OCI-LY7 (cell line): ENCODE data around the gene MAP3K1. TPM values are rescaled to one million over a fixed set of nuclear protein-coding genes. Genes with fewer than 3 reads are reported as not detected.

ENCODE experiments used
- BruUV-seq: library from RNA; stranded (reverse); fragments of 400-500 nt; replicated peaks from 2 replicates; lab custom pipeline; 2021; lab: Mats Ljungman, UMichigan
- CTCF ChIA-PET: fragments of 300-600 bp; sonication (Branson Sonifier 250); formaldehyde crosslinking; loops from one replicate; lab custom pipeline; 2022; ENCODE audit warnings: antibody characterized with exemption; ENCODE audit not compliant: unreplicated experiment; lab: Charles Lee
- POLR2A ChIA-PET: fragments of 300-600 bp; sonication (Branson Sonifier 250); formaldehyde crosslinking; loops from one replicate; lab custom pipeline; 2022; ENCODE audit warnings: antibody characterized with exemption; lab: Charles Lee
- DNase-seq: peaks from one replicate; pipeline ENCODE4 v3.0.0-alpha.2; 2015; ENCODE audit warnings: low spot score
- H2AFZ ChIP-seq: fragments of 200-600 bp; sonication (generic), shearing (Covaris generic); 2 replicates; pipeline ENCODE4 v1.6.1; 2014; ENCODE audit warnings: mild to moderate bottlenecking, antibody characterized with exemption, low read length, moderate library complexity
- H3K27ac ChIP-seq: fragments of 200-600 bp; sonication (generic); 2 replicates; pipeline ENCODE4 v1.5.1; 2014; ENCODE audit warnings: mixed run types, low read depth, mild to moderate bottlenecking, moderate library complexity, low read length, inconsistent platforms; ENCODE audit not compliant: poor library complexity, severe bottlenecking
- H3K36me3 ChIP-seq: fragments of 200-600 bp; sonication (generic); 2 replicates; pipeline ENCODE4 v1.6.1; 2014; ENCODE audit warnings: mild to moderate bottlenecking, antibody characterized with exemption, low read length, moderate library complexity, mixed read lengths; ENCODE audit not compliant: insufficient read depth
- H3K4me1 ChIP-seq: fragments of 200-600 bp; sonication (generic); 2 replicates; pipeline ENCODE4 v1.5.1; 2014; ENCODE audit warnings: mild to moderate bottlenecking, low read length; ENCODE audit not compliant: insufficient read depth, poor library complexity, severe bottlenecking
- H3K4me2 ChIP-seq: fragments of 200-600 bp; sonication (generic); 2 replicates; pipeline ENCODE4 v1.6.1; 2014; ENCODE audit warnings: mild to moderate bottlenecking, low read length
- H3K4me3 ChIP-seq: fragments of 200-600 bp; sonication (generic); 2 replicates; pipeline ENCODE4 v1.5.1; 2014; ENCODE audit warnings: mild to moderate bottlenecking, low read depth, low read length; ENCODE audit not compliant: poor library complexity, severe bottlenecking
- H3K79me2 ChIP-seq: fragments of 200-600 bp; sonication (generic); 2 replicates; pipeline ENCODE4 v1.6.1; 2016; ENCODE audit warnings: low read depth, mild to moderate bottlenecking, low read length, moderate library complexity, mixed read lengths; ENCODE audit not compliant: insufficient read depth
- H3K9me2 ChIP-seq: fragments of 200-600 bp; sonication (generic); 2 replicates; pipeline ENCODE4 v1.6.1; 2016; ENCODE audit warnings: mild to moderate bottlenecking, low read length, mixed read lengths; ENCODE audit not compliant: insufficient read depth
- H3K9me3 ChIP-seq: fragments of 200-600 bp; sonication (generic); 2 replicates; pipeline ENCODE4 v1.6.1; 2014; ENCODE audit warnings: mild to moderate bottlenecking, mixed run types, low read length, mixed read lengths
- H4K20me1 ChIP-seq: fragments of 200-600 bp; sonication (generic); 2 replicates; pipeline ENCODE4 v1.6.1; 2014; ENCODE audit warnings: mild to moderate bottlenecking, antibody characterized with exemption, low read length, moderate library complexity, mixed read lengths; ENCODE audit not compliant: insufficient read depth
- EZH2phosphoT487 ChIP-seq: fragments of 200-600 bp; sonication (generic); IDR thresholded peaks from 2 replicates; pipeline ENCODE4 v1.6.1; 2018; ENCODE audit warnings: low read depth, borderline replicate concordance, mild to moderate bottlenecking, mixed run types, antibody characterized with exemption, low read length, moderate library complexity, mixed read lengths
- intact Hi-C: fragments of 100-400 bp; cut with micrococcal nuclease; formaldehyde crosslinking; loops from one replicate; pipeline ENCODE4 v1.10.0; 2022; ENCODE audit not compliant: unreplicated experiment
- total RNA-seq, 2 experiments: library from RNA; depleted of rRNA in 1 of 2; stranded (reverse); fragments of >200 nt in 1 of 2; shearing (Covaris generic) in 1 of 2; gene quantifications; 2 replicates each; pipeline ENCODE4 v1.2.3, GENCODE V29; 2014 to 2022
- TF ChIP-seq, protein P1 (sequence below): fragments of 200-600 bp; sonication (generic); conservative IDR thresholded peaks from 2 replicates; pipeline ENCODE4 v1.5.1; 2014; ENCODE audit warnings: mild to moderate bottlenecking, antibody characterized with exemption, low read length, moderate library complexity, mixed read lengths

MAP3K1 gene
- total RNA-seq, 2 experiments from 2014 or later, result 29.4 to 29.9 TPM

DNA sequence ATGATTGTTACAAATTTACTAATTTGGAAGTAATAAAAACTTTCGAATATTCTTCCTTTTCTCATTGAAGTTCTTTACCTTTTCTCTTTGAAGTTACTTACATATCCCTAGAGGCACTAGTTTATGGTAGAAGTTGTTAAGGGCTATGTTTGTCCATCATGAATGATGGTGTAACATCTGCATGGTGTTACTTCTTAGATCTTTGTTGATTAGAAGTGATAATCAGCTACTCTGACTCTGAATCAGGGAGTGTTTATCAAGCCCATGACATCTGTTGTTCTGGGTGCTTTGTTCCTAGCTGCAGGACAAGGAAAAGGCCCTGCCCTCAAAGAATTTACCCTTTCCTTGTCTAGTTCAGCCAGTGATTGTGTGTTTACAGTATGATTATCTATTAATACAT, 32.9 kb downstream of the MAP3K1 start:
- no peaks in the 10 kb centered on the region for H3K9me3 ChIP-seq
- H3K36me3 ChIP-seq, result peaks cover 10% of the 10 kb centered on the region; the same call in 1 of the 2 replicates
- intact Hi-C loops, result no loop called here
- no peaks in the 10 kb centered on the region for H3K9me2 ChIP-seq
- DNase-seq, result no peak
- ChIA-PET CTCF (no interaction called here), POLR2A (interaction anchor here (0.9 to 1.1 kb wide), 3 partner anchors 11 to 62 kb away, joined by 3 to 4 read pairs (median 3); no protein-coding TSS in a partner anchor)
- H4K20me1 ChIP-seq, result peaks cover 61% of the 10 kb centered on the region
- BruUV-seq, result no TSS peak
- H3K79me2 ChIP-seq, result peaks cover 97% of the 10 kb centered on the region
- H2AFZ ChIP-seq, result no peak overlapping the region
- no peak for TF ChIP-seq EZH2phosphoT487
- TF ChIP-seq, protein P1, sequence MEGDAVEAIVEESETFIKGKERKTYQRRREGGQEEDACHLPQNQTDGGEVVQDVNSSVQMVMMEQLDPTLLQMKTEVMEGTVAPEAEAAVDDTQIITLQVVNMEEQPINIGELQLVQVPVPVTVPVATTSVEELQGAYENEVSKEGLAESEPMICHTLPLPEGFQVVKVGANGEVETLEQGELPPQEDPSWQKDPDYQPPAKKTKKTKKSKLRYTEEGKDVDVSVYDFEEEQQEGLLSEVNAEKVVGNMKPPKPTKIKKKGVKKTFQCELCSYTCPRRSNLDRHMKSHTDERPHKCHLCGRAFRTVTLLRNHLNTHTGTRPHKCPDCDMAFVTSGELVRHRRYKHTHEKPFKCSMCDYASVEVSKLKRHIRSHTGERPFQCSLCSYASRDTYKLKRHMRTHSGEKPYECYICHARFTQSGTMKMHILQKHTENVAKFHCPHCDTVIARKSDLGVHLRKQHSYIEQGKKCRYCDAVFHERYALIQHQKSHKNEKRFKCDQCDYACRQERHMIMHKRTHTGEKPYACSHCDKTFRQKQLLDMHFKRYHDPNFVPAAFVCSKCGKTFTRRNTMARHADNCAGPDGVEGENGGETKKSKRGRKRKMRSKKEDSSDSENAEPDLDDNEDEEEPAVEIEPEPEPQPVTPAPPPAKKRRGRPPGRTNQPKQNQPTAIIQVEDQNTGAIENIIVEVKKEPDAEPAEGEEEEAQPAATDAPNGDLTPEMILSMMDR, result no peak
- H3K27ac ChIP-seq, result no peak overlapping the region
- no peak overlapping the region for H3K4me3 ChIP-seq
- H3K4me2 ChIP-seq, result no peak overlapping the region
- H3K4me1 ChIP-seq, result peaks cover 31% of the 10 kb centered on the region

DNA sequence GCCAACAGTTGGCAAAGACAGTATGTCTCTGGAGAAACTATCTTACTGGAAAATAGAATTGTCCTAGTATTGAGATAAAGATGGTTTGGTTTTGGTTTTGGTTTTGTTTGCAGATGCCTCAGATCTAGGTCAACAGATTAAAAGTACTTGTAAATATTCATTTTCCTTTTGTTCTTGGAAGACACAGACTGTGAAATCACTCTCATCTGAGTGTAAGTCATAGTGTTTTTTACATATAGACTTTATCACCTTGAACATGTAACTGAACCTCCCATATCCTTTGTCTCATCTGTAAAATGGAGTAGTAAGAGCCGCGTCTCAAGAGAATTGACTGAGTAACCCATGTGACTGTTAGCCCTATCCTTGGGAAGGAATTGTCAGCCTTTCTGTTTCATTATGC, 34.3 kb downstream of the MAP3K1 start:
- H3K36me3 ChIP-seq, result peaks cover 8% of the 10 kb centered on the region; the same call in 1 of the 2 replicates
- no peaks in the 10 kb centered on the region for H3K9me2 ChIP-seq
- BruUV-seq, result no TSS peak
- no peak for DNase-seq
- peaks cover 98% of the 10 kb centered on the region for H3K79me2 ChIP-seq
- CTCF ChIA-PET, result no interaction called here
- TF ChIP-seq EZH2phosphoT487, result no peak
- H2AFZ ChIP-seq, result no peak overlapping the region
- H3K4me1 ChIP-seq, result peaks cover 30% of the 10 kb centered on the region
- H4K20me1 ChIP-seq, result peaks cover 58% of the 10 kb centered on the region
- intact Hi-C loops, result no loop called here
- H3K27ac ChIP-seq, result no peak overlapping the region
- POLR2A ChIA-PET, result no interaction called here
- no peak overlapping the region for H3K4me2 ChIP-seq
- H3K9me3 ChIP-seq, result no peaks in the 10 kb centered on the region
- H3K4me3 ChIP-seq, result no peak overlapping the region

DNA sequence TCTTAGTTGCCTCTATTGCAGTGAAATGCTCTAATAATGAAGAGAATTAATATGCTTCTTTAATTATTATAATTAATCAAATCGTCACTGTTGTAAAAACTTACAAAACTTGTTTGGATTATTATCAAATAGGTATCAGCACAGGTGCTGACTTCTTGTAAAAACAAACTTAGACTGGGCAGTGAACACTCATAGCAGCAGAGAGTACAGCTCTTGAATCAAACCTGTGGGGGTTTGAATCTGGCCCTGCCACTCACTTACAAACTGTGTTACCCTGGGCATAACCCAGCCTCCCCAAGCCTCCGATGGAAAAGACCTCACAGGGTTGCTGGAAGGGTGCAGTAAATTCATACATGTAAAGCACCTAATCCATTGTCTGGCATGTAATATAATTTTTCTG, 35.1 kb downstream of the MAP3K1 start:
- no peak overlapping the region for H2AFZ ChIP-seq
- DNase-seq, result no peak
- H4K20me1 ChIP-seq, result peaks cover 51% of the 10 kb centered on the region
- CTCF ChIA-PET, result no interaction called here
- H3K4me3 ChIP-seq, result no peak overlapping the region
- peaks cover 98% of the 10 kb centered on the region for H3K79me2 ChIP-seq
- intact Hi-C loops, result no loop called here
- no TSS peak for BruUV-seq
- POLR2A ChIA-PET, result no interaction called here
- no peak overlapping the region for H3K27ac ChIP-seq
- H3K4me1 ChIP-seq, result peaks cover 30% of the 10 kb centered on the region
- H3K9me2 ChIP-seq, result no peaks in the 10 kb centered on the region
- TF ChIP-seq EZH2phosphoT487, result no peak
- TF ChIP-seq, protein P1, result no peak
- H3K9me3 ChIP-seq, result no peaks in the 10 kb centered on the region
- H3K4me2 ChIP-seq, result no peak overlapping the region
- peaks cover 8% of the 10 kb centered on the region; the same call in 1 of the 2 replicates for H3K36me3 ChIP-seq
